K562 (cell line): Measurements from ENCODE around the gene SAE1. TPM values are rescaled to one million over a fixed set of nuclear protein-coding genes. Genes with fewer than 3 reads are reported as not detected.

Experiments
- ATAC-seq: fragments of 200-7000 bp; cut with Tn5 transposase; 3 replicates; pipeline ENCODE4 v1.9.1; 2020; ENCODE audit warnings: moderate library complexity
- BruUV-seq: library from RNA; stranded (reverse); fragments of 400-500 nt; replicated peaks from 2 replicates; lab custom pipeline; 2021; lab: Mats Ljungman, UMichigan
- CTCF ChIA-PET: fragments of 300-600 bp; formaldehyde crosslinking; extraction: SDS; loops from one replicate; lab custom pipeline; 2021; ENCODE audit warnings: low intra/inter-chr PET ratio; lab: Yijun Ruan, JAX
- POLR2A ChIA-PET: fragments of 300-600, 350-650 bp; sonication (Branson Sonifier 250); formaldehyde crosslinking; extraction: SDS; loops from one replicate; lab custom pipeline; 2021; ENCODE audit warnings: antibody characterized with exemption, inconsistent platforms; lab: Yijun Ruan, JAX
- DNase-seq, 4 experiments: peaks; one replicate each; pipeline versions ENCODE4 v3.0.0 to v3.0.0-alpha.2; 2011 to 2018; ENCODE audit warnings: low spot score in 3 of 4, mixed read lengths in 3 of 4; ENCODE audit errors: extremely low read depth in 1 of 4
- FAIRE-seq: peaks from 2 replicates; lab custom pipeline; 2011; peaks lifted over from hg19 to GRCh38; lab: Jason Lieb, UNC
- H2AFZ ChIP-seq: 2 replicates; pipeline ENCODE4 v1.6.0; 2011; ENCODE audit warnings: low read depth, low read length, control low read depth, inconsistent platforms
- H3K27ac ChIP-seq: fragments of 200-600 bp; 3 replicates; pipeline ENCODE4 v1.8.0; 2011; ENCODE audit warnings: low read depth, mild to moderate bottlenecking, control low read depth, inconsistent platforms, low read length, moderate library complexity, mixed read lengths; ENCODE audit errors: extremely low read depth
- H3K27me3 ChIP-seq, 2 experiments: fragments of 300-600 bp in 1 of 2; 2 replicates in 1 of 2; 3 replicates in 1 of 2; pipeline versions ENCODE4 v1.6.0 to v1.8.0; 2011; ENCODE audit warnings: inconsistent platforms in 2 of 2, low read length in 2 of 2, mild to moderate bottlenecking in 1 of 2, mixed read lengths in 1 of 2, moderate library complexity in 1 of 2; ENCODE audit not compliant: control insufficient read depth in 2 of 2, insufficient read depth in 2 of 2
- H3K36me3 ChIP-seq: fragments of 300-600 bp; 3 replicates; pipeline ENCODE4 v1.8.0; 2011; ENCODE audit warnings: mild to moderate bottlenecking, low read length, inconsistent platforms; ENCODE audit not compliant: control insufficient read depth, insufficient read depth
- H3K4me1 ChIP-seq, 2 experiments: fragments of 200-600 bp in 1 of 2; replicated peaks in 1 of 2; 2 replicates in 1 of 2; 3 replicates in 1 of 2; pipeline versions ENCODE4 v1.5.1 to v1.8.0; 2011; ENCODE audit warnings: inconsistent platforms in 2 of 2, low read length in 2 of 2, mild to moderate bottlenecking in 1 of 2, mixed read lengths in 1 of 2, moderate library complexity in 1 of 2; ENCODE audit not compliant: control insufficient read depth in 2 of 2, insufficient read depth in 2 of 2
- H3K4me2 ChIP-seq: 2 replicates; pipeline ENCODE4 v1.6.1; 2011; ENCODE audit warnings: low read length, control low read depth, inconsistent platforms, mixed read lengths; ENCODE audit not compliant: insufficient read depth
- H3K4me3 ChIP-seq: fragments of 200-600 bp; sonication (generic), shearing (Covaris generic); 2 replicates; pipeline ENCODE4 v1.5.1; 2016; ENCODE audit warnings: control low read depth, inconsistent platforms
- H3K79me2 ChIP-seq: fragments of 200-600 bp; 3 replicates; pipeline ENCODE4 v1.8.0; 2011; ENCODE audit warnings: low read length, inconsistent platforms; ENCODE audit not compliant: control insufficient read depth, insufficient read depth
- H3K9ac ChIP-seq, 2 experiments: 2 replicates each; pipeline versions ENCODE4 v1.6.0 to v1.6.1; 2011; ENCODE audit warnings: low read depth in 2 of 2, low read length in 2 of 2, control low read depth in 1 of 2, inconsistent platforms in 1 of 2, mild to moderate bottlenecking in 1 of 2, mixed read lengths in 1 of 2; ENCODE audit not compliant: insufficient read depth in 1 of 2
- H3K9me1 ChIP-seq: one replicate; pipeline ENCODE4 v1.6.0; 2011; ENCODE audit warnings: inconsistent platforms, mild to moderate bottlenecking, low read length, moderate library complexity; ENCODE audit not compliant: control insufficient read depth, insufficient read depth
- H3K9me3 ChIP-seq: replicated peaks from 2 replicates; pipeline ENCODE4 v1.5.1; 2011; ENCODE audit warnings: low read depth, low read length, inconsistent platforms; ENCODE audit not compliant: control insufficient read depth, insufficient read depth
- H4K20me1 ChIP-seq: replicated peaks from 2 replicates; pipeline ENCODE4 v1.6.1; 2011; ENCODE audit warnings: low read length, inconsistent platforms, mixed read lengths; ENCODE audit not compliant: control insufficient read depth, insufficient read depth
- ADNP ChIP-seq: fragments of 200-800 bp; sonication (Bioruptor generic); IDR thresholded peaks from 2 replicates; pipeline ENCODE4 v1.6.1; 2016; ENCODE audit warnings: missing genetic modification characterization, missing compliant biosample characterization
- JUND ChIP-seq, 2 experiments: IDR thresholded peaks; 2 replicates in 1 of 2; 3 replicates in 1 of 2; pipeline ENCODE4 v1.6.1; 2011; ENCODE audit warnings: borderline replicate concordance in 2 of 2, low read depth in 2 of 2, low read length in 2 of 2, improper control_type of control experiment in 1 of 2, missing biosample characterization in 1 of 2, missing genetic modification characterization in 1 of 2, missing genetic modification reagents in 1 of 2
- MYC ChIP-seq, 2 experiments: fragments of 250-450 bp in 1 of 2; sonication (Bioruptor Pico) in 1 of 2; IDR thresholded peaks; 2 replicates each; pipeline versions ENCODE4 v1.5.1 to v1.6.1; 2012 to 2021; ENCODE audit warnings: low read depth in 2 of 2, borderline replicate concordance in 1 of 2, improper control_type of control experiment in 1 of 2, low read length in 1 of 2, mild to moderate bottlenecking in 1 of 2, moderate library complexity in 1 of 2
- PCBP1 ChIP-seq: fragments of 200-400 bp; formaldehyde crosslinking; IDR thresholded peaks from 2 replicates; pipeline ENCODE4 v1.6.1; 2018; ENCODE audit warnings: mild to moderate bottlenecking, low read depth, low read length; ENCODE audit not compliant: poor library complexity, severe bottlenecking
- PPARD ChIP-seq: fragments of 250-450 bp; sonication (Bioruptor Pico); IDR thresholded peaks from 2 replicates; pipeline ENCODE4 v1.8.0; 2022; ENCODE audit warnings: inconsistent platforms, mild to moderate bottlenecking, moderate library complexity
- RAD51 ChIP-seq: fragments of 450-650 bp; IDR thresholded peaks from 2 replicates; pipeline ENCODE4 v1.7.1; 2016; ENCODE audit warnings: low read depth, mild to moderate bottlenecking, borderline replicate concordance
- RBM34 ChIP-seq: fragments of 200-400 bp; formaldehyde crosslinking; IDR thresholded peaks from 2 replicates; pipeline ENCODE4 v1.6.1; 2018; ENCODE audit warnings: low read length, borderline replicate concordance; ENCODE audit not compliant: insufficient read depth
- SNAPC5 ChIP-seq: fragments of 250-450 bp; sonication (Bioruptor Pico); IDR thresholded peaks from 2 replicates; pipeline ENCODE4 v1.8.0; 2021; ENCODE audit warnings: moderate library complexity, mild to moderate bottlenecking, inconsistent platforms
- STAT6 ChIP-seq: sonication (generic); formaldehyde crosslinking; IDR thresholded peaks from 2 replicates; pipeline ENCODE4 v1.8.1; 2023; ENCODE audit warnings: mild to moderate bottlenecking, missing genetic modification reagents
- SUPT5H ChIP-seq: fragments of 450-650 bp; IDR thresholded peaks from 2 replicates; pipeline ENCODE4 v1.6.1; 2016
- ZFP36 ChIP-seq: fragments of 150-350 bp; IDR thresholded peaks from 2 replicates; pipeline ENCODE4 v1.6.1; 2018; ENCODE audit warnings: low read length, low read depth; ENCODE audit not compliant: partially characterized antibody
- ZNF717 ChIP-seq: fragments of 250-450 bp; sonication (Bioruptor Pico); IDR thresholded peaks from 2 replicates; pipeline ENCODE4 v1.5.0; 2021
- WGBS: fragments of 100-300 bp; shearing (Covaris generic); methylation state at CpG from one replicate; pipeline ENCODE4 v1.1.6; 2016; ENCODE audit warnings: low coverage, mixed read lengths; ENCODE audit not compliant: insufficient coverage; ENCODE audit errors: missing lambda C conversion rate; 5-methylcytosine and 5-hydroxymethylcytosine counted together
- in situ Hi-C: fragments of 300-500 bp; cut with MboI; formaldehyde crosslinking; loops from 4 replicates; pipeline ENCODE4 v1.15.0; 2018; ENCODE audit warnings: inconsistent platforms, mixed read lengths
- intact Hi-C: fragments of 100-400 bp; cut with micrococcal nuclease; formaldehyde crosslinking; loops from 2 replicates; pipeline ENCODE4 v1.14.2; 2022
- polyA plus RNA-seq, 8 experiments: library from polyadenylated mRNA; depleted of rRNA in 4 of 8; stranded (reverse) in 5 of 8; unstranded in 3 of 8; fragments of >200 nt; fragmentation: Nextera tagmentation in 2 of 8; fragmentation: Illumina TruSeq in 1 of 8; extraction: Ambion mirVana in 2 of 8; extraction: Trizol in 1 of 8; gene quantifications; 2 replicates each; pipeline versions ENCODE4 v1.2.1 to v1.2.3, GENCODE V29; 2011 to 2014; ENCODE audit warnings: inconsistent platforms in 1 of 8, missing spikeins in 1 of 8
- total RNA-seq, 7 experiments: library from RNA; depleted of rRNA in 6 of 7; stranded (reverse); fragments of >200 nt in 6 of 7; fragmentation: Illumina TruSeq in 2 of 7; extraction: Trizol in 2 of 7; gene quantifications; 2 replicates each; pipeline versions ENCODE4 v1.2.1 to v1.2.3, GENCODE V29; 2011 to 2021; ENCODE audit warnings: low replicate concordance in 1 of 7

SAE1 gene
- total and polyA plus RNA-seq, 9 of the 15 experiments (the other 6 are each of a cell fraction or from before 2014, with no cell fraction given) = 82.8 to 299 (median 217) TPM

DNA sequence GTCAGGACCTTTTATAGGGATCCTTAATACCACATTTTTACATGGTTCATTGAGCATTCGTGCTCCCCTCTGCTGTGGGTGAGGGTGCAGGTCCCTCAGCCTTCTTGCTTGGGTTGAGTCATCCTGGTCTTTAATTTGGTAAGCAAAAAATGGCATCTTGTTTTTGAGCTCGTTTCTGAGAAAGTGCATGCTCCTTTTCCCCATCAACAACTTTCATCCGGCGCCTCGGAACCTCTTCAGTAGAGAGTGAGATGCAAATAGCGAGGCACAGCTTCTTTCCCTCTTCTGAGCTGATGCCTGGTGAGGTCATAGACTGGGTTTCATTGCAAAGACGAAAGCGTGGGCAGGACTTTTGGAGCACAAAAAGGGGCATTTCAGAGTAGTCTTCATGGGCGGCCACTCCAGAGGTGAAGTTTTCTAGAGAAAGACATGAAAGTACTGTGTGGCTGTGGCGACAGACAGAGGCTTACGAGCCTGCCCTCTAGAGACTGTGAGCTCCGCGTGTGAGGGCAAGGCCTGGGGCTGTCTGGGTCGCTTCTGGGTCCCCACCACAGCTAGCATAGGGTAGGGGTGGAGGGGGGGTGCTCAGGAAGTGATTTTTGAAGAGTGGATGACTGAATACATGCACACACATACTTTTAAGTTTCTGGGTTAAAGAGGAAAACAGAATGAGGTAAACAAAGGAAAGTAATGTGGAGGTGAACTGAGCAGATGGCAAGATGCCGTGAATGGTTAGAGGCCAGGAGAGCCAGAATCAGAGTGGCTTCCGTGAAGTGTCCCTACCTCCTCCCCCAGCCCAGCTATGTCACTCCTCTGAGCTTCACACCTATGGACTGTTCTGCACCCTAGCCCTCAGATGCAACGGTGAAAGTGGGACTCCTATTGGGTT lies 56.1 kb downstream of the SAE1 start (continued):
- TF ChIP-seq RAD51 = no peak
- no peak for TF ChIP-seq PPARD (CRISPR knock-in tag)
- TF ChIP-seq ZNF717 (CRISPR knock-in tag) = no peak
- no peak for TF ChIP-seq SNAPC5
- TF ChIP-seq RBM34 = no peak
- TF ChIP-seq MYC (IDR thresholded peaks at IDR 0.05; ENCODE audit: low read depth, low read length) = no peak
- no peak for TF ChIP-seq MYC (CRISPR knock-in tag; IDR thresholded peaks at IDR 0.05; ENCODE audit: borderline replicate concordance, low read depth)

DNA sequence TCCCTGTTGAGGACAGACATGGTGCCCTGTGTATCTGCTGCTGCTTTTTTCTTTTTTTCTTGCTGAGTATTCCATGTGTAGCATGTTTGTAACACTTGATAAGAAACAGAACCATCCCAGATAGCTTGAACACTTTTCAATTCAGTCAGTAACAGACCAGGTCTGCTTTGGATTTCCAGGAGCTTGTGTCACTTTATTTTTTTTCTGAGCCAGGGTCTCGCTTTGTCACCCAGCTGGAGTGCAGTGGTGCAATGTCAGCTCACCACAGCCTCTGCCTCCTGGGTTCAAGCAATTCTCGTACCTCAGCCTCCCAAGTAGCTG lies 56.7 kb downstream of the SAE1 start:
- Histone ChIP-seq H3K9ac (peak overlapping the region in 1 of 2 experiments; percentile 26; a peak in 2 of 4 replicates), H4K20me1 (no peaks in the 10 kb centered on the region), H3K27ac (no peak overlapping the region; the same call in 2 of the 3 replicates), H3K9me1 (no peaks in the 10 kb centered on the region), H3K79me2 (peaks cover 19% of the 10 kb centered on the region; the same call in 2 of the 3 replicates), H3K9me3 (no peaks in the 10 kb centered on the region), H3K27me3 (no peaks in the 10 kb centered on the region), H3K4me2 (no peak overlapping the region), H2AFZ (no peak overlapping the region), H3K4me3 (no peak overlapping the region), H3K36me3 (peaks cover 87% of the 10 kb centered on the region), H3K4me1 (peaks cover under 1 to 5% of the 10 kb centered on the region in 2 experiments; a peak in 3 of 5 replicates)
- ATAC-seq = no peak
- no peak for DNase-seq
- WGBS = 76% methylated on average over 2 of the region's 2 CpGs
- POLR2A ChIA-PET = interaction anchor here (0.6 to 1.7 kb wide), 6 partner anchors 9 to 76 kb away, joined by 3 to 10 read pairs (median 4); no protein-coding TSS in a partner anchor
- CTCF ChIA-PET = no interaction called here
- in situ Hi-C loops (no loop called here), intact Hi-C loops (no loop called here)
- no peak for FAIRE-seq
- no TSS peak for BruUV-seq
- TF ChIP-seq SUPT5H (no peak), ADNP (tag) (no peak), PCBP1 (no peak), STAT6 (no peak), JUND (IDR thresholded peaks at IDR 0.05; ENCODE audit: borderline replicate concordance, low read depth, low read length) (no peak), JUND (tag; IDR thresholded peaks at IDR 0.05; ENCODE audit: borderline replicate concordance, low read depth, low read length) (no peak), ZFP36 (no peak)
